WTC11 (cell line): ENCODE measurements around the gene ESYT2. TPM values are rescaled to one million over a fixed set of nuclear protein-coding genes. Genes with fewer than 3 reads are reported as not detected.

ENCODE experiments used
- ATAC-seq: fragments of 200-7000 bp; cut with Tn5 transposase; 2 replicates; pipeline ENCODE4 v1.10.0; 2021; ENCODE audit warnings: mild to moderate bottlenecking, moderate library complexity
- CTCF ChIA-PET: fragments of 300-600 bp; sonication (Branson Sonifier 250); formaldehyde crosslinking; loops from one replicate; lab custom pipeline; 2021; ENCODE audit warnings: antibody characterized with exemption; lab: Charles Lee
- POLR2A ChIA-PET: fragments of 350-600 bp; sonication (Branson Sonifier 250); formaldehyde crosslinking; loops from one replicate; lab custom pipeline; 2021; ENCODE audit warnings: antibody characterized with exemption; lab: Charles Lee
- DNase-seq: peaks from one replicate; pipeline ENCODE4 v3.0.0; 2021; ENCODE audit warnings: low spot score
- H3K27ac Mint-ChIP-seq: 2 replicates; pipeline ENCODE4 v1.8.0; 2021; ENCODE audit warnings: mixed read lengths
- H3K27me3 Mint-ChIP-seq: 2 replicates; pipeline ENCODE4 v1.8.0; 2021; ENCODE audit warnings: low read depth, mild to moderate bottlenecking, moderate library complexity, mixed read lengths
- H3K36me3 Mint-ChIP-seq: 2 replicates; pipeline ENCODE4 v1.8.0; 2021; ENCODE audit warnings: mixed read lengths
- H3K4me1 Mint-ChIP-seq: 2 replicates; pipeline ENCODE4 v1.8.0; 2022; ENCODE audit warnings: mixed read lengths
- H3K4me3 Mint-ChIP-seq: 2 replicates; pipeline ENCODE4 v1.8.0; 2021; ENCODE audit warnings: mild to moderate bottlenecking, moderate library complexity, mixed read lengths
- H3K9me3 Mint-ChIP-seq: 2 replicates; pipeline ENCODE4 v1.8.0; 2021; ENCODE audit warnings: mixed read lengths
- ATF2 ChIP-seq: sonication (generic); formaldehyde crosslinking; IDR thresholded peaks from 2 replicates; pipeline ENCODE4 v1.8.1; 2022; ENCODE audit warnings: low read depth, missing genetic modification reagents, borderline replicate concordance
- ATF6 ChIP-seq: sonication (generic); formaldehyde crosslinking; IDR thresholded peaks from 2 replicates; pipeline ENCODE4 v1.8.1; 2023; ENCODE audit warnings: mild to moderate bottlenecking, missing genetic modification reagents
- CDX4 ChIP-seq: fragments of 250-450 bp; sonication (Bioruptor Pico); IDR thresholded peaks from 2 replicates; pipeline ENCODE4 v1.9.0; 2021; ENCODE audit warnings: moderate library complexity, mild to moderate bottlenecking, inconsistent platforms, borderline replicate concordance
- CREM ChIP-seq: sonication (generic); formaldehyde crosslinking; IDR thresholded peaks from 2 replicates; pipeline ENCODE4 v1.8.1; 2022; ENCODE audit warnings: mild to moderate bottlenecking, missing genetic modification reagents, moderate library complexity
- E2F5 ChIP-seq: sonication (generic); formaldehyde crosslinking; IDR thresholded peaks from 2 replicates; pipeline ENCODE4 v1.8.1; 2022; ENCODE audit warnings: mild to moderate bottlenecking, moderate library complexity, missing genetic modification reagents
- FOXK1 ChIP-seq: sonication (generic); formaldehyde crosslinking; IDR thresholded peaks from 2 replicates; pipeline ENCODE4 v1.8.0; 2022; ENCODE audit warnings: mild to moderate bottlenecking, moderate library complexity, missing genetic modification reagents
- FOXP4 ChIP-seq: sonication (generic); formaldehyde crosslinking; IDR thresholded peaks from 2 replicates; pipeline ENCODE4 v1.8.0; 2022; ENCODE audit warnings: mild to moderate bottlenecking, missing genetic modification reagents
- GABPB1 ChIP-seq: sonication (generic); formaldehyde crosslinking; IDR thresholded peaks from 2 replicates; pipeline ENCODE4 v1.8.1; 2023; ENCODE audit warnings: mild to moderate bottlenecking, missing genetic modification reagents
- GTF2I ChIP-seq: fragments of 250-450 bp; sonication (Bioruptor Pico); conservative IDR thresholded peaks from 2 replicates; pipeline ENCODE4 v1.4.0; 2021; ENCODE audit warnings: mild to moderate bottlenecking
- JUN ChIP-seq: sonication (generic); formaldehyde crosslinking; IDR thresholded peaks from 2 replicates; pipeline ENCODE4 v1.8.0; 2023; ENCODE audit warnings: mild to moderate bottlenecking, missing genetic modification reagents
- MXD4 ChIP-seq: fragments of 250-450 bp; sonication (Bioruptor Pico); IDR thresholded peaks from 2 replicates; pipeline ENCODE4 v1.8.0; 2021; ENCODE audit warnings: mild to moderate bottlenecking, moderate library complexity, borderline replicate concordance
- NFE2L1 ChIP-seq: sonication (generic); formaldehyde crosslinking; IDR thresholded peaks from 2 replicates; pipeline ENCODE4 v1.8.1; 2023; ENCODE audit warnings: missing genetic modification reagents
- NR1H2 ChIP-seq: sonication (generic); formaldehyde crosslinking; IDR thresholded peaks from 2 replicates; pipeline ENCODE4 v1.9.0; 2021; ENCODE audit warnings: mild to moderate bottlenecking, moderate library complexity, missing genetic modification reagents
- NR3C1 ChIP-seq: sonication (generic); formaldehyde crosslinking; conservative IDR thresholded peaks from 2 replicates; pipeline ENCODE4 v1.8.1; 2023; ENCODE audit warnings: low read depth, mild to moderate bottlenecking, missing genetic modification reagents
- OVOL2 ChIP-seq: fragments of 250-450 bp; sonication (Bioruptor Pico); IDR thresholded peaks from 2 replicates; pipeline ENCODE4 v1.9.0; 2021; ENCODE audit warnings: mild to moderate bottlenecking, borderline replicate concordance
- TCF7 ChIP-seq: sonication (generic); formaldehyde crosslinking; IDR thresholded peaks from 2 replicates; pipeline ENCODE4 v1.8.0; 2022; ENCODE audit warnings: mild to moderate bottlenecking, low read depth, missing genetic modification reagents, moderate library complexity
- TEAD4 ChIP-seq: sonication (generic); formaldehyde crosslinking; IDR thresholded peaks from 2 replicates; pipeline ENCODE4 v1.8.0; 2022; ENCODE audit warnings: mild to moderate bottlenecking, missing genetic modification reagents
- ZBTB43 ChIP-seq: sonication (generic); formaldehyde crosslinking; IDR thresholded peaks from 2 replicates; pipeline ENCODE4 v1.8.1; 2023; ENCODE audit warnings: mild to moderate bottlenecking, missing genetic modification reagents
- ZNF671 ChIP-seq: fragments of 250-450 bp; sonication (Bioruptor Pico); IDR thresholded peaks from 2 replicates; pipeline ENCODE4 v1.8.0; 2021; ENCODE audit warnings: mild to moderate bottlenecking
- total RNA-seq: library from RNA; stranded (reverse); gene quantifications from 3 replicates; pipeline ENCODE4 v1.2.3, GENCODE V29; 2021

The ESYT2 gene
- total RNA-seq, 1 experiment from 2014 or later = 45.1 TPM

- no peak for TF ChIP-seq OVOL2
- no peak for TF ChIP-seq MXD4 (CRISPR knock-in tag)
- no peak for TF ChIP-seq CREM (CRISPR knock-in tag)
- Mint-ChIP-seq H3K27ac (no peak overlapping the region), H3K27me3 (peaks cover 10% of the 10 kb centered on the region), H3K9me3 (no peaks in the 10 kb centered on the region), H3K4me1 (peaks cover 44% of the 10 kb centered on the region), H3K36me3 (peaks cover 7% of the 10 kb centered on the region), H3K4me3 (peak overlapping the region; percentile 91)
- ChIA-PET POLR2A (interaction anchor here (0.6 to 1.0 kb wide), 2 partner anchors 11 to 36 kb away, joined by 3 read pairs; no protein-coding TSS in a partner anchor), CTCF (no interaction called here)
- DNase-seq (no peak), ATAC-seq (no peak)
Measured at GRCh38 chr7:158827411-158828132, 1.7 kb downstream of the ESYT2 start.

- no peak overlapping the region for H3K4me3 Mint-ChIP-seq
- ATAC-seq = no peak
- peaks cover 7% of the 10 kb centered on the region for H3K36me3 Mint-ChIP-seq
- H3K27me3 Mint-ChIP-seq = no peaks in the 10 kb centered on the region; the same call in 1 of the 2 replicates
- ChIA-PET POLR2A (interaction anchor here (0.9 kb wide), 1 partner anchor 10 kb away, joined by 3 read pairs; no protein-coding TSS in a partner anchor), CTCF (no interaction called here)
- peaks cover 42% of the 10 kb centered on the region for H3K4me1 Mint-ChIP-seq
- no peak for TF ChIP-seq GTF2I (CRISPR knock-in tag)
- TF ChIP-seq NR1H2 (CRISPR knock-in tag) = no peak
- no peak for TF ChIP-seq FOXP4 (CRISPR knock-in tag)
- TF ChIP-seq MXD4 (CRISPR knock-in tag) = no peak
- no peak for TF ChIP-seq ATF6
- TF ChIP-seq E2F5 = no peak
- TF ChIP-seq OVOL2 = no peak
- no peak for TF ChIP-seq CDX4
- no peak for TF ChIP-seq NFE2L1 (CRISPR knock-in tag)
- TF ChIP-seq TCF7 = no peak
- no peak for TF ChIP-seq TEAD4 (CRISPR knock-in tag)
- TF ChIP-seq FOXK1 = no peak
- TF ChIP-seq NR3C1 (CRISPR knock-in tag) = no peak
- TF ChIP-seq JUN (CRISPR knock-in tag) = no peak
- TF ChIP-seq GABPB1 (CRISPR knock-in tag) = no peak
- no peak for TF ChIP-seq ATF2 (CRISPR knock-in tag)
- TF ChIP-seq ZNF671 (CRISPR knock-in tag) = no peak
- TF ChIP-seq ZBTB43 (CRISPR knock-in tag) = no peak
- H3K9me3 Mint-ChIP-seq = no peaks in the 10 kb centered on the region
- DNase-seq = no peak
- no peak overlapping the region for H3K27ac Mint-ChIP-seq
Measured at GRCh38 chr7:158825628-158826289, 3.5 kb downstream of the ESYT2 start.
